DMS153 treated with DMSO at 0.1 percent for 48 hours (cell line): ENCODE measurements around the gene TRIM37.
"Not testable (repeated sequence)": the region's sequence is repeated elsewhere in the genome, so short reads cannot be mapped to it uniquely, and the experiment has no call there.

ENCODE experiments used
- DNase-seq: peaks from one replicate; lab custom pipeline; 2025; ENCODE audit not compliant: unreplicated experiment; lab: John Stamatoyannopoulos, UW

TRIM37 gene

DNA sequence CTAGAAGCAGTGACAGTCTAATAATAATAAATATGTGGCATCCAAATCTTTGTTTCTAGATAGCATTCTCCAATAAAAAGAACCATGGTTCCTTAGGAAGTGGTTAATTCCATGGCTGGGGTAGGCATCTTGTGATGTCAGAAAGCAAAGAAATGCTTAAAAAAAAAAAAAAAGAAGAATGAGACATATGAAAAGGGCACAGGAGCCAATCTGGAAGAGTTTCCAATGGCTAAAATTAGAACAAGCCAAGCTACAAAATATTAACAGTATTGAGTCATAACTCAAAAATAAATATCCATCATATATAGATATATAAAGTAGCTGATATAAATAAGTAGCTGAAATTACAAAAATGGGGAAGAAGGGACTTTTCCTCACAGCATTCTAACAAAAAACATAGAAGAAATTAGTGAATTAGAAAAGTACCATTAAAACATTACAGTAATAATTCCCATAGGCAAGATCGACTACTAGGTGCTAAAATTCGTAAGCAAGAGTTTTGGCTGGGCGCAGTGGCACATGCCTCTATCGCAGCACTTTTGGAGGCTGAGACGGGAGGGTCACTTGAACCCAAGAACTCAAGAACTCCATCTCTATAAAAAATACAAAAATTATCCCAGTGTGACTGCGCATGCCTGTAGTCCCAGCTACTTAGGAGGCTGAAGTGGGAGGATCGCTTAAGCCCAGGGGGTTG, 111.3 kb downstream of the TRIM37 start:
- DNase-seq: no peak

DNA sequence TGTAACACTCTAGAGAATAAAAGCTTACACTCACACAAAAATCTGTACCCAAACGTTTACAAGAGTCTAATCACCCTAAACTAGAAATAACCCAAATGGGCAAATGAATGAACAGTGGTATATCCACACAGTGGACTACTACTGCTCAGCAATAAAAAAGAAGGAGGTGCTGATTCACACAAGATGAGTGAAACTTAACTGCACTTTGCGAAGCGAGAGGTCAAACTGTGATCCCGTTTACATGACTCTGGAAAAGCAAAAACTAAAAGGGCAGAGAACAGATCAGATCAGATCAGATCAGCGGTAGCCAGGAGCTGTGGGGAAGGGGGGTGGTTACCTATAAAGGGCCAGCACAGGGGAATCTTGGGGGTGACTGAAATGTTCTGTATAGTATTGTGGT, 113.4 kb downstream of the TRIM37 start:
- no peak for DNase-seq

DNA sequence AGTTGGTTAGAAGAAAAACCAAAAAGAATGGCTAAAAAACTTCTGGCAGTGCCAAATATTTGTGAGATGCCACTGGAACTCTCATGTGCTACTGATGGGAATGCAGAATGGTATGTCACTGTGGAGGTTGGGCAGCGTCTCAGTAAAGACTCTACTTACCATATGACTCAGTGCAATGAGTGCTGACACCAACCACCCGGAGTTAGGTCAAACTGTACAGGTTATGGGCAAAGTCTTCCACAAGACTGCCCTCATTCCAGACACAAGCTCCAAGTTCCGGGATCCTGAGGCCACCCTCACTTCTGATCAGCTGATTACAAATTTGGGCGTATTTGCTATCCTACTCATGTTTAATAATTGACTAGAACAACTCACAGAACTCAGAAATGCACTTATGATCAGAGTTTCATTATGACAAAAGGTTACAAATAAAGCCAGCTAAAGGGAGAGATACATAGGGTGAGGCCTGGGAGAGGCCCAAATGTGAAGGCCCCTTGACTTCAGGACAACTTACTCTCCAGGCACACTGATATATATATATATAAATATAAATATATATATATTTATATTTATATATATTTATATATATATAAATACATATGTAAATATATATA, 114.9 kb downstream of the TRIM37 start:
- no peak for DNase-seq

DNA sequence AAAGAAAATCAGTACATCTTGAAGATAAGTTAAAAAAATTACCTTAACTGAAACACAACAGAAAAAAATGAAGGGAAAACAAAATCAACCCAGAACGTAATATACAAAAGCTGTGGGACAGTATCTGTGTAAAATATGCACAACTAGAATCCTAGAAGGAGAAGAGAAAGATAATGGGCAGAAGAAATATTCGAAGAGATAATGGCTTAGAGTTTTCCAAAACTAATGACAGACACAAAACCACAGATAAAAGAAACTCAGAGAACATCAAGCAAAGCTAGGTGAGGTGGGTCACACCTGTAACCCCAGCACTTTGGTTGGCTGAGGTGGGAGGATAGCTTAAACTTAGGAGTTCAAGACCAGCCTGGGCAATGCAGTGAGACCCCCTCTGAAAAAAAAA, 117.1 kb downstream of the TRIM37 start:
- no peak for DNase-seq

DNA sequence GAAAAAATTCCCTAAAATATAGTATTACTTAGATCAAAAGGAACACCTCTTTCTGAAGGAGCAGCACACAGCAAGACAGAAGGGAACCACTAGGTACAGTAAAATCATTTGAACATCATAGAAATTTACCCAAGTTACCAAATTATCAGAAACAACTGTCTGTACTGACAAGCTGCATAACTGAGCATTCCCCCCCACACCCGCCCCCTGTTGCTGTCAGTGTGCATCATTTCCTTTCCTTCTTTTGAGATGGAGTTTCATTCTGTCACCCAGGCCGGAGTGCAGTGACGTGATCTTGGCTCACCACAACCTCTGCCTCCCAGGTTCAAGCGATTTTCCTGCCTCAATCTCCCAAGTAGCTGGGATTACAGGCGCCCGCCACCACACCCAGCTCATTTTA, 120.7 kb downstream of the TRIM37 start:
- no peak for DNase-seq

DNA sequence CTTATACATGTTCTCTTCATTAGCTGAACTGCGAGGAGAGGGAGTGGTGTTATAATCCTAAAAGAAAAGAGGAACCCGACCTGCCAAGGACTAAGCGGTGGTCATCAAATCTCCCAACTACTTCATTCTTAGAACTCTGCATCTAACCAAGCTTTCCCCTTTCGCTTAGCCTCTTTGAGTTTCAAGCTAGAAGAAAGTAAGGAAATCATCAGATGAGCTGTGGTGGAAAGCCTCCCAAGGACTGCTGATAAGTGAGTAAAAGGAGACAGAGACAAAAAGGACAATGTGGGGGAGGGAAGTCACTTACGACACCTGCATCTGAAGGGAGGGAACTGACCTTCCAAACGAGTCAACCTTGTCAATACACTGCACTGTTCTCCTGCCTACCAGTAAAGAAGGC, 121.3 kb downstream of the TRIM37 start:
- DNase-seq: no peak

DNA sequence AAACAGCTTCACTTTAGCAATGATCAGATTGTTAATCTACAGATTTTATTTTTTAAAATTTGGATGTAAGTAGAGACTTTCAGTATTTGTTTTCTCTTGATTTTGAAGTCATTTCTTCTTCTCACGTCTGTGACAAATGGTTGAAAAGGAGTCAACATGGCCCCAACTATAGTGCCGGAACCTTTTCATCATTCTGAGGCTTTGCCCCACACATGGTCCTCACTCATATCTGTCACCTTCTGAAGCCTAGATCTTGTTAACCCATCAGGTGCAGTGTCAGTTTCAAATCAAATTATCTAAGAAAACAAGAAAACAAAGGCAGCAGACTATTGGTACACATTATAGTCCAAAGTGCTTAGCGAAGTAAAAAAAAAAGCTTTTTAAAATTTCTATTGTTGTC, 124.1 kb downstream of the TRIM37 start:
- DNase-seq: no peak

DNA sequence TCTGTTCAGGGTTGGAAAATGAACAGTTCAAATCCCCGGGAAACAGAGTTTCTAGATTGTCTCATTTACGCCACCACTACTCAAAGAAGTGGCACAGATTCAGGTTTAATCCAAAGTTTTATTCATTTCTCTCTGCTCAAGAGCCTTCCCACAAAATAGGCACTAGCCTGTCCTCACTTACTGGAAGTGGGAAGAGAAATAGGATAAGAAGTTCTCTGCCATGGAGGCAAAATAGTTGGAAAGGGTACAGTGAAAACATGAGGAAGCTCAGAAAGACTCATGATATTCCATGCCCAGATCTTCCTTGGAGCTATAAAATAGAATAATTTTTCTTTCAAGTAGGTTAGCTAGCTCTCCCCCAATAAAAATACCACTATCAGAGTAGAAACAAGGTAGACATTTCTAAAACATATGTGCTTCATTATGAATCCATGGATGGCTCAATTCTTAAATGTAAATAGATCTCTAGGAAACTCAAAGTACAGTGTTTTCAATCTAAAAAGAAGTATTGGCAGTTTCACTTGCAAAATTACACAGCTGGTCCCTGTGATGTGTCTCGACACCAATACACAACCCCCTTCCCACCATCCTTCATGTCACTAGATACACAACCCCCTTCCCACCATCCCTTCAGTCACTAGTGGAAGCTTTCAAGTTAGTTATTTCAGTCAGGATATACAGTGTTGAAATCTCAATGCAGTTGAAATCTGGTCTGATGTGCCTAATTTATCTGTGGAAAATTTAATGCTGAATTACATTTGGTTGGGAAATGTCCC, 125.8 kb downstream of the TRIM37 start:
- DNase-seq: no peak

DNA sequence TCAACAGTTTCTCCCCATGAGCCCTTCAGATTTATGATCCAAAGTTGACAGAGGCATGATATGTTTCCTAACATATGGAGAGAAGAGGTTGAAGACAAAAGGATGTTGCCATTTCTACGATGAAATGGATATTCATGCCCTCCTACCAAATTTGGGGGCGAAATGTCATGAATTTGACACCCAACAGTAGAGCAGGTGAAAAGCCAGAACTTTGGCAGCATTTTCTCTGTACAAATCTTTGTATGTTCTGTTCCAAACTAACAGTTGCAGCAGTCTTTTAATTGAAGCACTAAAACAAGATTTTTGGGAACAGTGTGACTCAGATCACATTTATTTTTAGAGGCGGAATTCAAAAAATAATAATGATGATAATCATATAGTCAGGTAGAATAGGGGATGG, 130.1 kb downstream of the TRIM37 start:
- DNase-seq: no peak

DNA sequence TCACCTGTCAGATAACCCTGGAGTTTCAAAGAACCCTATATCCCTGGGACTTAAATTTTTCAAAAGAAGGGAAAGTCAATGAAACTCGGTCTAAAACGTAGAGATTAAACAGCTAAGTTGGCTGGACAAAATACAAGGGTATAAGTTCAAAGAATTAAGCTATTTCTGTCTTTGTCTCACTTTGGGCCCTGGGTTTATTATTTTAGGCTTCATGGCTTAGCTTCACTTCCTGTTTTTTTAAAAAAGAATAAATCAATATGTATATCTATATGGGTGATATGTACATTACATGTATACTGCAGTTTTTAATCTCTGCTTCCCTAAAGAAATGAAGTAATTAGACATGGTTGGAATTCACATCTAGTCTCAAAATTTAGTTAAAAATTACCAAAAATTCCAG, 132.3 kb downstream of the TRIM37 start:
- DNase-seq: no peak

DNA sequence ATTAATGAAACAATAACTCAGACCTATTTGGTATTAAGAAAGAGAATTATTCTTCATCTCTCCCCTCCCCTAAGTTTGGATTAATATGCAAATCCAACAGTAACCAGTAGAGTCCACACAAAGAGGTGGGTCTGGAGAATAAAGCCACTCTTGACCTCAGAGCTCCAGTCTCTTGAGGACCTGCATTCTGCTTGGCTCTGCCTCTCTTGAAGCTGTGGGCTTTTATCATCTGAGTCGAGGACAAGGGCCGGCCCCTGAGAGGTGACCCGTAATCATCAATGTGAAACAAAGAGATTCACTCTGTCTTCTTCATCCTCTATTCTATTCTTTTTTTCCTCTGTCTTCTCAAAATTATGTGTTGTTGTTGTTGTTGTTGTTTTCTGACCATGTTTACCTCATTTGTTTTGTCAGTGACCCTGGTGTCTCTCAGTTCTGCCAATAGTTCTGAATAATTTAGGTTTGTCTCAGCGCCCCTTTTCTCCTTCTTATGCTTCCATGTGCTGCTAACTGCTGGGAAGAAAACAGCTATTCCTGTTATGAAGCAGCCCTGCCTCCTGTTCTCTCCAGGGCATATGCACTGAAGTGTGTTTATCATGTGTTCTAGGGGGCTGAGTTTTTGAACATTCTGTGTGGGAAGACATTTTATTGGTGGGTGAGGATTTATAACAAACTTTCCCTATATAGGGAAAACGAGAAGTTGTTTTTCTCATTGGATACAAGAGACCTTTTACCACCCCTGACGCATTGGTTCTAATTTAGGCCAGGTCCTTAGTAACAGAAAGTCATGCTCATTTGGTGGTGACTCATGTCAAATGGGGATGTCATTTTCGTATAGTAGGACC, 135.8 kb downstream of the TRIM37 start:
- no peak for DNase-seq

DNA sequence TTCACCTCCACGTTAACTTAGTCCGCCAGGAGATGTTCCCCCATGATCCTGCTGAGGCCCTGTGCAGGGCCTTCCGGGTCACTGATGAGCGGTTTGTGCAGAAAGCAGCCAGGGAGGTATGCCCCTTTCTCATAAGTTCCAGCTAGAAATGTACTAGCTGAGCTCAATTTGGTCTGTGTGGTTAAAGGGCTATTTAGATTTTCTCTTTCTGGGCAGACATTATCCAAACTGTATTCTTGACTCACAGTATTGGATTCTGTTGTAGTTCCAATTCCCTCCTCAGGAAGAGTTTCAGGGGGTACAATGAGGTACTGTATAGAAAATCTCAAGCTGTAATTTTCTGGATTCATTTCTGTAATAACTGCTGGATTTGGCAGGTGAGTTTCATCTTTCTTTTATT, 137.1 kb downstream of the TRIM37 start:
- no peak for DNase-seq

DNA sequence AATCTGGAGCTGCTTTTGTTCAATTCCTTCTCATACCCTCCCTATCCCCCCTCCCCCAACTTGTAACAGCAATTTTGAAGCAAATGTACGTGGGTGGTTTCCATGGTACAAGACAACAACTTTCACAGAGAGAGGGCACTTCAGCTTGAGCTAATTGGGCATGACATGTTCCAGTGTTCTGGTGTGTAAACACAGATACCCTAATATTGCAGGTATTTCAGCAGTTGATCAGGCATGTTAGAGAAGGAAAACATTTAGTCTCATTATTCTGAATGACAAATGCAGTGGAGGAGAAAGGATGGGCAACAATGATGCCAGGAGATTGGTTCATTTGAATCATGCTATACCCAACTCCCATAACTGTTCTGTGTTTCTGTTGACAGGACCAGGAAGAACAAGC, 137.5 kb downstream of the TRIM37 start:
- DNase-seq: peak; percentile 88

DNA sequence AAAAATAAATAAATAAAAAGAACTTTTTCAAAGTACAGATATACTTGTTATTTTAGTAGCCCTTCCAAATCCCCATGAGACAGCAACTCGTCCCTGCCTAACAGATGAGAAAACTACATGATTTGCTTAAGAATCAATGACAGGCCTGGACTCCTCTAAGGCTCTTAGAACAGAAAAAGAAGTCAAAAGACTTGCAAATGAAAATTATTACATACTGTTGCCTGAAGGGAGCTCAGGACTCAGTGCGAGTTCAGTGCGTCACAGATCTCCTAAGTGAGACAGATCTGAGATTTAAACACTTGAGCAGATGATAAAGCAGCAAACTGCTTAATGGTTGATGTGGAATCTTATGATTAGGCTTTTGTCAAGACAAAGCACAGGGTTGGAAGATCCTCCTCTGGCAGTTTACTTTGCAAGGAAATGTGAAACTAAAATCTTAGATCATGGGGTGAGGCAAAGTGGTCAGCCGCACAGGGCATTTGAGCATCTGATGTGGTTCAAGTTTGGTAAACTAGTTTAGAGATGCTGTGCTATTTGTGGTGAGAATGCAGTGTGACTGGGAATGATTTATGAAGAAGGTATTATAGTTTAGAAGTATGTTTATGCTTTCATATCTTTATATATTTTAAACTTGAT, 138.1 kb downstream of the TRIM37 start:
- DNase-seq: no peak

DNA sequence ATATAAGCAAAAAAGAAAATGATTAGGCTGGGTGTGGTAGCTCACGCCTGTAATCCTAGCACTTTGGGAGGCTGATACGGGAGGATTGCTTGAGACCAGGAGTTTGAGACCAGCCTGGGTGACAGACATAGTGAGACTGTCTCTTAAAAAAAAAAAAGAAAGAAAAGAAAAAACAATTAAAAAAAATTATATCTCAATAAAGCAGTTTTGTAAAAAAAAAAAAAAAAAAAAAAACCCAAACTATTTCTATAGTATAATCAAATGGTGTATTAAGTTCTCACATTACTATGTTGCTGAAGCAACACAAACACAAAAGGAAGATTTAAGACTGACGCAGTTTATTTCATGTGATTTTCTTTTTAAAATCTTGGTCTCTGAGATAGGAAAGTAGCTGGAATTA, 140.5 kb downstream of the TRIM37 start:
- no peak for DNase-seq

DNA sequence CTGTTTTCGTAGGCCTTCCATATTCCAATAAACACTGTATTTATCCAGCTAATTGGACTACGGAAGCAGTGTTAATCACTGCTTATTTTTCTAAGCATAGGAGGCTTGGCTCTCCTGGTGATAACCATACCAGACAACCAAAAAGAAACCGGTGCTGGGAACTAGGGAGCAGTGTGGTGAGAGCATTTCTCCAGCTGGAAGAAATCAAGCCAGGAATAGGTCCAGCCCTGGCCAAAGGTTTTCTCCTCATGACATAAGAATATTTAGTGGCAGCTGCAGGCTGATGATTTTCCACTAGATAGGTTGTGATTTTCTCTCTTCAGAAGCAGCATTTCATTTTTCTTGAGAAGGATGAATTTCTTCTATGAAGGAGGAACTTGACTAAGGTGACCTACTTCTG, 141.5 kb downstream of the TRIM37 start:
- DNase-seq: no peak

DNA sequence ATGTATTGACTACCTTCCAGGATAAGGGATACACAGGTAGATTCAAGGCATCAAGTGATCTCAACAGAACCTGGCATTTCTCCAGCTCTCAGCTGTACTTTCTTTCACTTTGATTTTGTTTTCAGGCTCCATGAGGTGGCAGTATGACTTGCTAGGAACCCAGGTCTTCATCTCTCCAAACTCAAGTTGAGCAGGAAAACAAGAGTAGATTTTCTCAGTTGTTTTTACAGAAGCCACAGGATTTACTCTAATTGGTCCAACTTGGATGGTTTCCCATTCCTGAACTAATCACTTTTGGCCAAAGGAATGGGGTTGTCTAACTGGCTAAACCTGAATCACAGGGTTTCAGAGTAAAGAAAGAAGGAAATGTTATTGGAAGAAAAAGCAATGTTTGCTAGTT, 146.6 kb downstream of the TRIM37 start:
- DNase-seq: no peak

DNA sequence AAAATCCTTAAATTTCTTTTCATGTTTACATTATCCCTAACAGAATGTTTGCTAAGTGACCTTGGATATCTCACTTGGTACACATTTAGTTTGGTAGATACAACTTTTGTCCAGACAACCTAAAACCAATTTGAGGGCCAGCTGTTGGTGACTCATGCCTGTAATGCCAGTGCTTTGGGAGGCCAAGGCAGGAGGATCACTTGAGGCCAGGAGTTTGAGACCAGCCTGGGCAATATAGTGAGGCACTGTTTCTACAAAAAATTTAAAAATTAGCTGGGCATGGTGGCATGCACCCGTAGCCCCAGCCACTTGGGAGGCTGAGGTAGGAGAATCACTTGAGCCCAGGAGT, 149.0 kb downstream of the TRIM37 start:
- DNase-seq: not testable (repeated sequence)

DNA sequence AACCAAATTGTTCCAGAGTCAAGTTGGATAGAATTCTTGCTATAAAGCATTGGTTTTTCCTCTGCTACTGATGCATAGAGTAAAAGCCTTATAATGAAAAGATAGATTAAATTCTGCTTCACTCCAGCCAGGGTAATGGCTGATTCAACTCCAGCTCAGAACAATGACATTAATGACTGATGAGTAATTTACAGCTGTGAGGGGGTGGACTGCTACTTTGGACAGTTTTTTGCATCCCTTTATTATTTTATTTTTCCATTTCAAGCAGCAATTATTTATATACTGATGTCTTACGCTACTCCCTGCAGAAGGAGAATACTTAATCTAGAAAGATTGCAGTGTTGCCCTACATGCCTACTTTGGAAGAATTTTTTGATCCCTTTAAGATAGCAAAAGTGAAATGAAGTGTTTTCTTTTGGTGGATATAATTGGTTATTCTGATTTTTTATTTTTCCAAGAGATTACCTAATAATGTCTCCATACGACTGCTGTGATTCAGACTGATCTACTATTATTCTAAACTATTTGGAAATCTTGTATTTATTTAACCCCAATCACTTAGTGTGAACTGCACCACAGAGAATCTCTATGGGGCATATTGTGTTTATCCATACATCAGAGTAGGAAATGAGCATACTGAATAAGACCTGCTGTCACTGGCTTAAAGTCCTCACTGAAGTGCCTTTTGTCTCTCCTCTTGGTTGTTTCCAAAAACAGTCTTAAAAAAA, 149.5 kb downstream of the TRIM37 start:
- no peak for DNase-seq

DNA sequence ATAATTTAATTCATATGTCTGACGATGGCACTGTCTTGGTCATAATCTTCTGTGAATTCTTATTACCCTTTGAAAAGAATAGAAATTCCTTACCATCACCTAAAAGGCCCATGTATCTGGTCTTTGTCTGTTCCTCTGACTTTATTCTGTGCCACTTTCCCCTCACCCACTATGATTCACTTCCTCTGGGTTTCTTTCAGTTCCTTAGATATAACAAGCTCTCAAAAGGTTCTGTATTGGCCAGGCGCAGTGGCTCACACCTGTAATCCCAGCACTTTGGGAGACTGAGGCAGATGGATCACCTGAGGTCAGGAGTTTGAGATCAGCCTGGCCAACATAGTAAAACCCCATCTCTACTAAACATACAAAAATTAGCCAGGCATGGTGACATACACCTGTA, 152.3 kb downstream of the TRIM37 start:
- DNase-seq: not testable (repeated sequence)
